ENCODE data around the gene TRAPPC12.
"Not testable (repeated sequence)": the region's sequence is repeated elsewhere in the genome, so short reads cannot be mapped to it uniquely, and the experiment has no call there.

TRAPPC12 gene

GRCh38 chr2:3433776-3434400, 54.4 kb downstream of the TRAPPC12 start:
- no peak for DNase-seq

- no peak for DNase-seq
These were observed 55.2 kb downstream of the TRAPPC12 start for GRCh38 chr2:3434654-3435053.

- no peak for DNase-seq
These were observed 56.0 kb downstream of the TRAPPC12 start for GRCh38 chr2:3435445-3435844.

GRCh38 chr2:3440477-3440876, 61.0 kb downstream of the TRAPPC12 start:
- DNase-seq = no peak

- no peak for DNase-seq
These were observed 62.0 kb downstream of the TRAPPC12 start for GRCh38 chr2:3441465-3441864.

GRCh38 chr2:3442185-3442584, 62.7 kb downstream of the TRAPPC12 start:
- no peak for DNase-seq

- DNase-seq = no peak
These were observed 63.6 kb downstream of the TRAPPC12 start for GRCh38 chr2:3443083-3443482.

- DNase-seq = no peak
These were observed 64.1 kb downstream of the TRAPPC12 start for GRCh38 chr2:3443506-3444084.

GRCh38 chr2:3445891-3446290, 66.4 kb downstream of the TRAPPC12 start:
- DNase-seq = no peak

GRCh38 chr2:3446381-3446780, 66.9 kb downstream of the TRAPPC12 start:
- no peak for DNase-seq

- not testable (repeated sequence) for DNase-seq
These were observed 67.7 kb downstream of the TRAPPC12 start for GRCh38 chr2:3447186-3447585.

GRCh38 chr2:3447789-3448317, 68.4 kb downstream of the TRAPPC12 start:
- no peak for DNase-seq

GRCh38 chr2:3448441-3448911, 69.0 kb downstream of the TRAPPC12 start:
- DNase-seq = not testable (repeated sequence)

- DNase-seq = no peak
These were observed 69.6 kb downstream of the TRAPPC12 start for GRCh38 chr2:3449086-3449485.

GRCh38 chr2:3449936-3450335, 70.4 kb downstream of the TRAPPC12 start:
- DNase-seq = no peak

- DNase-seq = no peak
These were observed 71.0 kb downstream of the TRAPPC12 start for GRCh38 chr2:3450385-3451010.

GRCh38 chr2:3451169-3451568, 71.7 kb downstream of the TRAPPC12 start:
- no peak for DNase-seq

GRCh38 chr2:3451926-3452671, 72.6 kb downstream of the TRAPPC12 start:
- DNase-seq = no peak

- DNase-seq = no peak
These were observed 73.9 kb downstream of the TRAPPC12 start for GRCh38 chr2:3453190-3453999.

GRCh38 chr2:3454005-3454404, 74.5 kb downstream of the TRAPPC12 start:
- not testable (repeated sequence) for DNase-seq

- no peak for DNase-seq
These were observed 75.3 kb downstream of the TRAPPC12 start for GRCh38 chr2:3454802-3455201.

GRCh38 chr2:3456125-3456524, 76.6 kb downstream of the TRAPPC12 start:
- DNase-seq = no peak

Data from hippocampal formation (tissue), 2 donors.